HG02678 (cell line): ENCODE data around the gene AKAP13.

Experiments
- ATAC-seq: cut with Tn5 transposase; IDR thresholded peaks from one replicate; pipeline ENCODE4 v1.9.1; 2021; ENCODE audit warnings: mild to moderate bottlenecking, moderate library complexity; ENCODE audit not compliant: unreplicated experiment

The AKAP13 gene

GRCh38 chr15:85772668-85773067 is 392.3 kb downstream of the AKAP13 start:
- ATAC-seq = no peak

- no peak for ATAC-seq
Observed at GRCh38 chr15:85773249-85773648, 392.8 kb downstream of the AKAP13 start.

DNA sequence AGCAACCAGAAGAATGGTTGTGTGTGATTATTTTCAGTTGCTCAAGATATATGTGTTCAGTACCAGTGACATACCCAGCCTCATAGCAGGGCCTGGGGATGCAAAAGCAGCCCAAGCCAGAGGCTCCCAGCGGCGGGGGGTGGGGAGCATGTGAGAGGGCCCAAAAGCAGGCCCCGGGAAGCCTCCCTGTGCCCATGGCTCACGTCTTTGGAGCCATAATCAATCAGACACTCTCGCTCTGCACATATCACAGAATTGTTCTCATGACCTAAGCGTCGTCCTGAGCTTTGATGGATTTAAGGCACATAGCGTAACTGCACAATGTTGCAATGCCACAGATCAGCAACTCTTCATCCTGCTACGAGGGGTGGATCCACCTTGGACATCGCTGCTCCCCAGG is 393.6 kb downstream of the AKAP13 start:
- ATAC-seq = no peak

GRCh38 chr15:85777250-85778106 is 397.1 kb downstream of the AKAP13 start:
- ATAC-seq = no peak

DNA sequence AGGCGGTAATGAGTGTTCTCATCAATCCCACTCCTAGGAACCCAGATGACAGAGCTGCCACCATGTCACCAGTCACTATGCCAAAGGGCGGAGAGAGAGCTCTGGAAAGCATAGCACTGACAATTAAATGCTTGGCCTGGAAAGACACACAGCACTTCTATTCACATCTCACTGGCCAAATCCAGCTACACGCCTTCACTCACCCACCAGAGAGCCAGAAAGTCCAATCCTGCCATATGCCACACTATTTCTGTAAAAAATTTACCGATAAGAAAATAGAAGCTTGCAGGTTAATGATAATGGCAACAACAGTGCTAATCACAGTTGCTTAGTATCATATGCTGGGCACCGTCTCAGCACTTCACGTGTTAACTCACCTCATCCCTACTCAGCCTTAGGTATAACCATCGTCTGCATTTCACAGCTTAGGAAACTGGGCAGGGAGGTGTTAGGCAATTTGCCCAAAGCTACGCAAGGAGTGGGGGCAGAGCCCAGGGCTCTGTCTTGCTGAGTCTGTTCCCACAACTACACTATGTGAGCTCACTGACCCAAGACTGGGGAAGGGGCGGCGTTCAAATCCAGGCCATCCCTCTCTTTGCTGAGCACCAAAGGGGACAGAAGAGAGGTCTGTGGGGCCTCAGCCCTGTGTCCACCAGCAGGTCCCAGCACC is 397.8 kb downstream of the AKAP13 start:
- ATAC-seq = no peak

- ATAC-seq = no peak
Observed at GRCh38 chr15:85779249-85779648, 398.8 kb downstream of the AKAP13 start.

- ATAC-seq = no peak
Observed at GRCh38 chr15:85780225-85780985, 400.0 kb downstream of the AKAP13 start.

GRCh38 chr15:85781099-85781498 is 400.7 kb downstream of the AKAP13 start:
- no peak for ATAC-seq

- no peak for ATAC-seq
Observed at GRCh38 chr15:85782064-85782463, 401.7 kb downstream of the AKAP13 start.

DNA sequence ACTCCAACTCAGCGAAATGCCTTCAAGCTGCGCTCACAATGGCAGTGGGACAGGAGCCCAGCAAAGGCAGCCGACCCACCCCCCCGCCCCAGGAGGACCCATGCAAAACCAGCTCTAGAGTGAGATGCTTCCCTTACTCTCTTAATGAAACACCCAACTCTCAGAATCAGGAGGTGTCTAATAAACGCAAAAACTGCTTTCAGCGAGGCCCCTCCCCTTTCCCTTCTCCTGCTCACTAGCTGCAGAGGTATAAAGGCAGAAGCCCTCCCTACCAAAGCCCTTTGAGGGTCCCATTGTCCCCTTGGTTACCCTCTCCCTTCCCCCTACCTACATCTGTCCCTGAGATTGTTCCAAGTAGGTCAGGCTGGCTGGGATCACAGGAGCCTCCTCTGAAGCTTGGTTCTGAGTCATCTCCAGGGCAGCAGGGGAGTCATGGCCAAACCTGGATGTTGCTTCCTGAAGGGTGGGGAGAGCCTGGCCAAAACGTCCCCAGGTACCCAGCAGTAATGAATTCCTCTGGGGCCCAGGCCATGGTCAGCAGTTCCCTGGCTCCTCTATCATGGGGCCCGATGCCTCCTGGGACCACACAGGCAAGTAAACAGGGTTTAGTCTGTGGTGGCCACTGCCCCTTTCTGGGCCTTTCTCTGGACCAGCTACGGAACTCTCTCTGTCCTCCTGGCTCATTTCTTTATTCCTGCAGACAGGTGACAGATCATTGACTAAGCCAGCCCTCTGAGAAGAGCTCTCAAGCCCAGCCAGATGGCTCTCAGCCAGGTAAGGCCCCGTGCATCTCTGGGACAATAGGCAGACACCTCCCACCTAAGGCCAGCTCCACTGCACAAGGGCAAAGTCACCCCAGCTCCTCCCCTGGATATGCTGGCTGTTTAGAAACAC is 405.7 kb downstream of the AKAP13 start:
- ATAC-seq = peak; percentile 18

- ATAC-seq = no peak
Observed at GRCh38 chr15:85786781-85787114, 406.3 kb downstream of the AKAP13 start.

- no peak for ATAC-seq
Observed at GRCh38 chr15:85788771-85789495, 408.5 kb downstream of the AKAP13 start.

- no peak for ATAC-seq
Observed at GRCh38 chr15:85789496-85789875, 409.1 kb downstream of the AKAP13 start.

GRCh38 chr15:85792102-85792731 is 411.8 kb downstream of the AKAP13 start:
- no peak for ATAC-seq

GRCh38 chr15:85792912-85793590 is 412.6 kb downstream of the AKAP13 start:
- no peak for ATAC-seq

- peak; percentile 36 for ATAC-seq
Observed at GRCh38 chr15:85793641-85794597, 413.5 kb downstream of the AKAP13 start.

GRCh38 chr15:85794598-85795336 is 414.4 kb downstream of the AKAP13 start, which contains the start of gene KLHL25:
Gene KLHL25, minus strand, starts transcription at chr15:85794925. Its CDS starts 25,115 bp downstream, at chr15:85769810.
- ATAC-seq = peak; percentile 99
